Body of pancreas (tissue), 4 donors: ENCODE results near the gene SPAG9.

ENCODE experiments used
- POLR2A ChIP-seq, 3 donors: fragments of 450-650 bp; IDR thresholded peaks; one replicate each; pipeline ENCODE4 v1.6.1; 2016; ENCODE audit warnings: antibody characterized with exemption in 3 of 3, mild to moderate bottlenecking in 2 of 3
- TF ChIP-seq, protein P1 (sequence below), 7 experiments: fragments of 450-650 bp in 4 of 7; fragments of 200-600 bp in 3 of 7; sonication (generic) in 3 of 7; IDR thresholded peaks; one replicate each; pipeline ENCODE4 v1.5.1; 2016 to 2019; ENCODE audit warnings: antibody characterized with exemption in 7 of 7

DNA sequence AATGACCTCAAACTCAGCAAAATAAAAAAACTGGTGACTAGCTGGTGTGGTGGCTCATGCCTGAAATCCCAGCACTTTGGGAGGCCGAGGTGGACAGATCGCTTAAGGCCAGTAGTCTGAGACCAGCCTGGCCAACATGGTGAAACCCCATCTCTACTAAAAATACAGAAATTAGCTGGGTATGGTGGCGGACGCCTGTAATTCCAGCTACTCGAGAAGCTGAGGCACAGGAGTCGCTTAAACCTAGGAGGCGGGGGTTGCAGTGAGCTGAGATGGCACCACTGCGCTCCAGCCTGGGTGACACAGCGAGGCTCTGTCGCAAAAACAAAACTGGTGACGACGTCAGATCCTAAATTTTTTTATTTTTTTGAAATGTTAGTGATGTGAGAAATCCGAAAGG lies 172.0 kb downstream of the SPAG9 start:
- TF ChIP-seq, protein P1, sequence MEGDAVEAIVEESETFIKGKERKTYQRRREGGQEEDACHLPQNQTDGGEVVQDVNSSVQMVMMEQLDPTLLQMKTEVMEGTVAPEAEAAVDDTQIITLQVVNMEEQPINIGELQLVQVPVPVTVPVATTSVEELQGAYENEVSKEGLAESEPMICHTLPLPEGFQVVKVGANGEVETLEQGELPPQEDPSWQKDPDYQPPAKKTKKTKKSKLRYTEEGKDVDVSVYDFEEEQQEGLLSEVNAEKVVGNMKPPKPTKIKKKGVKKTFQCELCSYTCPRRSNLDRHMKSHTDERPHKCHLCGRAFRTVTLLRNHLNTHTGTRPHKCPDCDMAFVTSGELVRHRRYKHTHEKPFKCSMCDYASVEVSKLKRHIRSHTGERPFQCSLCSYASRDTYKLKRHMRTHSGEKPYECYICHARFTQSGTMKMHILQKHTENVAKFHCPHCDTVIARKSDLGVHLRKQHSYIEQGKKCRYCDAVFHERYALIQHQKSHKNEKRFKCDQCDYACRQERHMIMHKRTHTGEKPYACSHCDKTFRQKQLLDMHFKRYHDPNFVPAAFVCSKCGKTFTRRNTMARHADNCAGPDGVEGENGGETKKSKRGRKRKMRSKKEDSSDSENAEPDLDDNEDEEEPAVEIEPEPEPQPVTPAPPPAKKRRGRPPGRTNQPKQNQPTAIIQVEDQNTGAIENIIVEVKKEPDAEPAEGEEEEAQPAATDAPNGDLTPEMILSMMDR (IDR thresholded peaks at IDR 0.05) = no peak
- TF ChIP-seq POLR2A (IDR thresholded peaks at IDR 0.05) = no peak
